NCI-H1436 (cell line): Measurements from ENCODE around the gene AMDHD2.
"Not testable (repeated sequence)": the region's sequence is repeated elsewhere in the genome, so short reads cannot be mapped to it uniquely, and the experiment has no call there.

ENCODE experiments used
- DNase-seq: peaks from one replicate; lab custom pipeline; 2025; lab: John Stamatoyannopoulos, UW

AMDHD2 gene

GRCh38 chr16:2533912-2534311 lies 13.7 kb downstream of the AMDHD2 start:
- DNase-seq, result no peak

DNA sequence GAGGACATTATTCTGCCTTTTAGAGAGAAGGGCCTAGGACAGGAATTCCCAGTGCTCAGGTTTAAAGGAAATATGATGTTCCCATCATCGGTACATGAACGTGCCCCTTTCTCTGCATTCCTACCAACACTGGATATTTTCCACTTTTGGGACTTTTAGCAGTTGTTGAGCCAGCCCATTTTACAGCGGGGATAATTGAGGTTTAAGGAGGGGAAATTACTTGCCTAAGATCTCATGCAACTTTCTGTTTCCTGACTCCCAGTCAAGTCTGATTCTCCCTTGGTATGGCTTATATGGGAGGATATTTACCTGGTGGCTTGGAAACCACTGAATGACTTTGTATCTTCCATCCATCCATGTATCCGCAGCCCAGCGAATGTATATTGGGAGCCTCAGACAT lies 14.2 kb downstream of the AMDHD2 start:
- DNase-seq, result not testable (repeated sequence)

GRCh38 chr16:2535625-2536013 lies 15.4 kb downstream of the AMDHD2 start:
- no peak for DNase-seq

DNA sequence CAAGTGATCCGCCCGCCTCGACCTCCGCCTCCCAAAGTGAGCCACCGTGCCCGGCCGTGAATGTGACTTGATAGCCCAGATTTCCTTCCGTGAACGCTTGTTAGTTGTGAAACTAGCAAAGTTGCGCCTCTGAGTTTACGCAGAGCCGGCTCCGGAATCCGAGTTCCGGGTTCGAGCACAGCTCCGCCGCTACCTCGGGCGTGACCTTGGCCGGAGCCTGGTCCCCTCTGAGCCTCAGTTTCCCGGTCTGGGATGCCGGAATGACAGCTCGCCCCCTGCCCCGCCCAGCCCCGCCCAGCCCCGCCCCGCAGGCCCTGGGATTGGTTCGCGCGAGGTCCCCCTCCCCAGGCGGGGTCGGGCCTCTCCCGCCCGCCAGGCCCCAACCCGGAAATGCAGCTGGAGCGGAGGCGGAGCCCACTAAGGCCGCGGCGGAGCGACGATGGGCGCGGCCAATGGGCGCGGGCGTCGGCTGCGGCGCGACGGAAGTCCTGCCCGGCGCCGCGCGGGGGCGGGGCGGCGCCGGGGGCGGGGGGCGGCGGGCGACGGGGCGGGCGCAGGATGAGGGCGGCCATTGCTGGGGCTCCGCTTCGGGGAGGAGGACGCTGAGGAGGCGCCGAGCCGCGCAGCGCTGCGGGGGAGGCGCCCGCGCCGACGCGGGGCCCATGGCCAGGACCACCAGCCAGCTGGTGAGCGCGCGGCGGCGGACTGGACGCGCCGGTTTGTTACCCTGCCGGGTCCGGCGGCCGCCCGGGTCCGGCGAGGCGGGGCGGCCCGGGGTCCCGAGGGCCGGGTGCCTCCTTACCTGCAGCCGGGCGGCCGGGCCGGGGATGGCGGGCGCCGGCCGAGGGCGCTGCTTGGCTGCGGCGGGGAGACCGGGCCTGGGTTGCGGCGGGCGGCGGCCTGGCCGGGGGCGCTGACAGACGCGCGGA lies 17.5 kb downstream of the AMDHD2 start, which contains the start of gene PDPK1:
Gene PDPK1, plus strand, starts transcription at position 571 of the 929 bp plus-strand sequence. Its CDS starts 92 bp downstream, at position 663.
- DNase-seq, result peak; percentile 93

GRCh38 chr16:2539192-2539844 lies 19.1 kb downstream of the AMDHD2 start:
- DNase-seq, result not testable (repeated sequence)

DNA sequence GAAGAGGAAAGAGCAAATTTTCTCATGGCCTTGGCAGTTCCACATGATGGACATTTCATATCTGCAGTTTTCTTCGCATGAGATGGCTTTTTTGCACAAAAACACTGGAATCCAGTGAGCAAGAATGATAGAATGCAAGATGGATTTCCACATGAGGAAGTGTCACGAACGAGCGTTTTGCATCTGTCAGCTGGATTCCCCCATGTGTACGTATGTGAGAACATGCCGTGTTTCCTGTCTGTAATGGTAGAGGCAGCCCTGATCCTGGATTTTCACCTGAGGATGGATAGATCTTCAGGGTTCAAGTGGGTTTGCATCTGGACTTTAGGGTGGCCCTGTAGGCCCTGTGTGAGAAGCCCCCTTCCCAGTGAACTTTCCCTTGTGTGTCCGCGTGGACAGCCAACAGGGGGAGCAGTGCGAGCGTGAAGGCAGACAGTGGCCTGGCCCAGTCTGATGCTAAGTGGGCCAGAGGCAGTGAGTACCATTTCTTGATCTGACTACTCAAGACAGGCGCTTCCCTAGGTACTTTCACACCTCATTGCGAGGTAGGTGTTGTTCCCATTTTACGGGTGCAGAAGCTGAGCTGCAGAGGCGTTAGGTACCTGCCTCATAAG lies 19.8 kb downstream of the AMDHD2 start:
- DNase-seq, result not testable (repeated sequence)

DNA sequence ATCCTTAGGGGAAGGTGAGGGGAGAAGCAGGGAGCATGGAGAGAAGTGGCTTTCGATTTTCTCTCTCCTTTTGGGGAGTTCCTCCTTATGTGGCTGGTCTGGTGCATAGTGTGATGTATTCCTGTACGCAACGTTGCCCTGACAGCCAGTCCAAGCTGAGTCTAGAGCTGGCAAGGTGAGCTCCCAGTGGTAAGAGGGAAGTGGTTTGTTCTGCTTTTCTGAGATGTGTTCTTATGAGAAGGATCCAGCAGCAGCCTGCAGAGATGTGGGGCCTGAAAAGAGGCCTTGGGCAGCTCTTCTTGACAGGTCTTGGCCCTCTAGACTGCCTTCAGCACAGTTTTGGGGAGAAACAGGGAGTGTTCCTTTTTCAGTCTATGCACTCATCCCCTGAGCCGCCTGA lies 20.7 kb downstream of the AMDHD2 start:
- not testable (repeated sequence) for DNase-seq

GRCh38 chr16:2541409-2541808 lies 21.2 kb downstream of the AMDHD2 start:
- not testable (repeated sequence) for DNase-seq

DNA sequence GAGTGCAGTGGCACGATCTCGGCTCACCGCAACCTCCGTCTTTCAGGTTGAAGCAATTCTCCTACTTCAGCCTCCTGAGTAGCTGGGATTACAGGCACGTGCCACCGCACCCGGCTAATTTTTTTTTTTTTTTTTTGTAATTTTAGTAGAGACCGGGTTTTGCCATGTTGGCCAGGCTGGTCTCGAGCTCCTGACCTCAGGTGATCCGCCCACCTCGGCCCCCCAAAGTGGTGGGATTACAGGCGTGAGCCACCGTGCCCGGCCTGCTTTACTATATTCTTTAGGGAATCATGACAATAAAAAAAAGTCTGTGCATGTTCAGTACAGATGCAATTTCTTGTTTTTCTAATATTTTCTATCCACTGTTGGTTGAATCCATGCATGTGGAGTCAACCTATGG lies 23.6 kb downstream of the AMDHD2 start:
- DNase-seq, result not testable (repeated sequence)

DNA sequence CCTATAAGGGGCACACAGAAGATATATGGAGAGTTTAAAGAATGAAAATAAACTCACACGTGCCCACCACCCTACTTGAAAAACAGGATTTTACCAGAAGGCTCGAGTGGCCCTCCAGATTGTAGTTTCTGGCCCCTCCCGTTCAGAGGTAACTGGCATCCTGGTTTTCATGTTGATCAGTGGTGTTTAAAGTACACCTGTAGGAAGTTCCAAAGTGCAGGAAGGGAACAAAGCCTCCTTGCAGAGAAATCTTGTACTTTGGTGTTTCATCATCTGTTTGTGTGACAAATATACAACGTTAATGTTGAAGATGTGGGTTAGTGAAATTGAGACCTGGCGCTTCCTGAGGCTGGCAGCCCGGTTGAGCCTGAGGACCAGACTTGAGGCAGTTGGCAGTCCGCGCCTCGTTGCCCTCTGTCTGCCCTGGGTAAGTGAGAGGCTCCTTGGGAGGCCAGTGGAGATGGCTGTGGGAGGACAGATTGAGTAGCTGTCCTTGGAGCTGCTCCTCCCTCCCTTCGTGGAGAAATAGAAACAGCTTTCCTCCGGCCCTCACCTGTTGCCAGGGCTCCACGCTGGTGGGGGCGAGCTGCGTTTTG lies 30.2 kb downstream of the AMDHD2 start:
- not testable (repeated sequence) for DNase-seq

GRCh38 chr16:2551420-2551889 lies 31.3 kb downstream of the AMDHD2 start:
- DNase-seq, result not testable (repeated sequence)

- not testable (repeated sequence) for DNase-seq
These were observed 34.7 kb downstream of the AMDHD2 start for GRCh38 chr16:2554709-2555425.

GRCh38 chr16:2557150-2557549 lies 37.0 kb downstream of the AMDHD2 start:
- DNase-seq, result not testable (repeated sequence)

DNA sequence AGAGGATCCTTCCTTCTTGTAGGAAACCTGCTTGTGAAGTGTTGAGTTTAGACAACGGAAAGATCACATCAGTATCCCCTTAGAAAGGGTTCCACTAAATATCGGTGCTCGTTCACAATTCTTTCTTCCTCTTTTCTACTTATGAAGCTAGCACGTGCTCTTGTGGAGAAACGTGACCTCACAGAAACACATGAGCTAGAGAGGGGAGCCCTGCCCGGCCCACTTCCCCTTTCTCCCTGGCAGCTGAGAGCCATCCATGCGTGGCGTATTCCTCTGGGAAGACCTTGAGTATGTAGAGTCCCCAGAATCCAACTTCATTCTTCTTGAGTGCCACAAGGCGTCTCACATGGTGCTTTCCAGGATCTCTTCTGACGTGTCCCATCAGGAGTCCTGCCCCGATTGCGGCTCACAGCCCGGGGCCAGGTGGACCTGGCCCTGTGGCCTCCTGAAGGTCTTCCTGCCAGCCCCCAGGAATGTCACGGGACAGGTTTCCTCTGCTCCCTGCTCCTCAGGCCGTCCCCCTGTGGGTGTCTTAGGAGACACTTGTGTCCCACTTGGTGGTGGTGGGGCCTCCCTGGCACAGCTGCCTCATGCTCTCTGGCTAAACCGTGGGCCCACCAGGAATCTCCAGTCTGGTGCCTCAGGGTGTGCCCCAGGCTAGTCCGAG lies 40.1 kb downstream of the AMDHD2 start:
- not testable (repeated sequence) for DNase-seq

DNA sequence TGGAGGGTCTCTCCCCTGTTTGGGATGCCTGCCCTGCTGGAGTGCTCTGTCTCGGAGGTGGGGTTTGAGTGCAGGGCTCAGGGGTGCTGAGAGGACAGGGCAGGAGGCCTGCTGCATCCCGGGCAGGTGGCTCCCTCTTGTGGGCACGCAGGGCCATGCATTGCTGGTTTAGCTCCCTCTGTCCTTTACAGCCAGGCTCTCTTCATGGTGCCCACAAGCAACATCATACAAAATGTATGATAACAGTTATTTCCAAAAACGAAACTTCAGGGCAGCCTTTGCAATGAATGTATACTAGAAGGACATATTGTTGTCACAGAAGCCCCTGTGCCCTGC lies 40.6 kb downstream of the AMDHD2 start:
- DNase-seq, result not testable (repeated sequence)

- DNase-seq, result not testable (repeated sequence)
These were observed 47.3 kb downstream of the AMDHD2 start for GRCh38 chr16:2567506-2567905.

GRCh38 chr16:2568573-2568972 lies 48.4 kb downstream of the AMDHD2 start:
- not testable (repeated sequence) for DNase-seq

- DNase-seq, result not testable (repeated sequence)
These were observed 52.5 kb downstream of the AMDHD2 start for GRCh38 chr16:2572704-2573103.

DNA sequence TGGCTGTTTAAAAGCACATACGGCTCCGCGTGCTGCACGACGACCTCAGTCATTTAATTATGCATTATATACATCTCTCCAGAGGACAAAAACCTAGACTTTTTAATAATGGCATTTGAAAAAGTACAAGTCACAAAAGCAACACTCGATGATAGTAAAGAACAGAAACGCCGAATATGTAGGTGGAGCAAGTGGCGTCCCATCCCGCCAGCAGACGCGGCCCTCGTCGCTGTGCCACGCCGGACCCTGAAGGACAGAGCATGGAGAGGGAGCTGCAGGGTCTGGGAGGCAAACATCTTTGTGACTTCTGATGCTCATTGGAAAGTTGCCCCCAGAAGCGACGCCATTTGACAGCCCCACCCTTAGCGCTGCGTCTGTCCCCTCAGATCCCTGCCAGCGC lies 55.7 kb downstream of the AMDHD2 start:
- not testable (repeated sequence) for DNase-seq

GRCh38 chr16:2577044-2577443 lies 56.9 kb downstream of the AMDHD2 start:
- not testable (repeated sequence) for DNase-seq

DNA sequence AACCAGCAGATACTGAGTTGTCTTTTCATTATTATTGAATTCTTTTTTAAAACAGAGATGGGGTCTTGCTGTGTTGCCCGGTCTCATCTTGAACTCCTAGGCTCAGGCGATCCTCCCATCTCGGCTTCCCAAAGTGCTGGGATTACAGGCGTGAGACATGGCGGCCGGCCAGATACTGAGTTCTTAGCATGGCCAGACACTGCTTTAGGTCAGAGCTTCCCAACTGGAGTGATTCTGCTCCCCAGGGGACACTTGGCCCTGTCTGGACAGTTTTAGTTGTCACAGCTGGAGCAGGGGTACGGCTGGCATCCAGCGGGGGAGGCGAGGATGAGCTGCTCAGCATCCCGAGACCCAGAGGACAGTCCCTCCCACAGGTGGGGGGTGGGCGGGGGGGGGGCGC lies 58.7 kb downstream of the AMDHD2 start:
- DNase-seq, result not testable (repeated sequence)
